ENCODE data around the gene IL18. TPM values are rescaled to one million over a fixed set of nuclear protein-coding genes. Genes with fewer than 3 reads are reported as not detected.
A peak's percentile ranks its signal among the peaks of the same experiment; 100 is the strongest.

IL18 gene
- total and polyA plus RNA-seq, 9 of the 15 experiments (the other 6 are each of a cell fraction or from before 2014, with no cell fraction given) = 4.1 to 10.0 (median 6.1) TPM

GRCh38 chr11:112097734-112098528 lies 66.0 kb downstream of the IL18 start (continued):
- TF ChIP-seq SIRT6 (IDR thresholded peaks at IDR 0.05; ENCODE audit: low read depth, low read length) = no peak
- TF ChIP-seq JUND (IDR thresholded peaks at IDR 0.05; ENCODE audit: borderline replicate concordance, low read depth, low read length) = peak; percentile 77
- peak; percentile 61; the same call in 1 of the 3 replicates for TF ChIP-seq JUND (tag; IDR thresholded peaks at IDR 0.05; ENCODE audit: borderline replicate concordance, low read depth, low read length)
- peak in 1 of 2 experiments; percentile 96; a peak in 2 of 4 replicates for TF ChIP-seq RCOR1 (IDR thresholded peaks at IDR 0.05; ENCODE audit: borderline replicate concordance in 1 of 2, low read depth in 2 of 2, low read length in 2 of 2)
- TF ChIP-seq SOX6 (IDR thresholded peaks at IDR 0.05) = peak; percentile 80
- TF ChIP-seq TRIM24 (IDR thresholded peaks at IDR 0.05) = peak in 1 of 2 experiments; percentile 54; a peak in 1 of 4 replicates
- no peak for TF ChIP-seq BRD4 (IDR thresholded peaks at IDR 0.05)
- TF ChIP-seq ZNF395 (CRISPR knock-in tag; IDR thresholded peaks at IDR 0.05) = no peak
- TF ChIP-seq, protein P1, sequence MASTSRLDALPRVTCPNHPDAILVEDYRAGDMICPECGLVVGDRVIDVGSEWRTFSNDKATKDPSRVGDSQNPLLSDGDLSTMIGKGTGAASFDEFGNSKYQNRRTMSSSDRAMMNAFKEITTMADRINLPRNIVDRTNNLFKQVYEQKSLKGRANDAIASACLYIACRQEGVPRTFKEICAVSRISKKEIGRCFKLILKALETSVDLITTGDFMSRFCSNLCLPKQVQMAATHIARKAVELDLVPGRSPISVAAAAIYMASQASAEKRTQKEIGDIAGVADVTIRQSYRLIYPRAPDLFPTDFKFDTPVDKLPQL (IDR thresholded peaks at IDR 0.05; ENCODE audit: extremely low read depth, insufficient read length) = no peak
- TF ChIP-seq NFXL1 (CRISPR knock-in tag; IDR thresholded peaks at IDR 0.05) = no peak
- peak; percentile 16; the same call in 1 of the 2 replicates for TF ChIP-seq KHSRP (IDR thresholded peaks at IDR 0.05)
- TF ChIP-seq BCOR (IDR thresholded peaks at IDR 0.05) = peak; percentile 31; the same call in 1 of the 2 replicates
- TF ChIP-seq CEBPG (CRISPR knock-in tag; IDR thresholded peaks at IDR 0.05) = no peak; the same call in 1 of the 2 replicates
- peak; percentile 76 to 86 for TF ChIP-seq CEBPG (tag; conservative IDR thresholded peaks at IDR 0.05 in 1 of 2, IDR thresholded peaks at IDR 0.05 in 1 of 2)
- TF ChIP-seq, protein P2, sequence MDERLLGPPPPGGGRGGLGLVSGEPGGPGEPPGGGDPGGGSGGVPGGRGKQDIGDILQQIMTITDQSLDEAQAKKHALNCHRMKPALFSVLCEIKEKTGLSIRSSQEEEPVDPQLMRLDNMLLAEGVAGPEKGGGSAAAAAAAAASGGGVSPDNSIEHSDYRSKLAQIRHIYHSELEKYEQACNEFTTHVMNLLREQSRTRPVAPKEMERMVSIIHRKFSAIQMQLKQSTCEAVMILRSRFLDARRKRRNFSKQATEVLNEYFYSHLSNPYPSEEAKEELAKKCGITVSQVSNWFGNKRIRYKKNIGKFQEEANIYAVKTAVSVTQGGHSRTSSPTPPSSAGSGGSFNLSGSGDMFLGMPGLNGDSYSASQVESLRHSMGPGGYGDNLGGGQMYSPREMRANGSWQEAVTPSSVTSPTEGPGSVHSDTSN (CRISPR knock-in tag; IDR thresholded peaks at IDR 0.05; ENCODE audit: low read depth) = no peak
- TF ChIP-seq, protein P2 (tag; conservative IDR thresholded peaks at IDR 0.05; ENCODE audit: low read depth) = peak; percentile 76
- 0 out of 2 replicates have a peak, but pooled peaks have one; percentile 42 for TF ChIP-seq EP400 (IDR thresholded peaks at IDR 0.05)
- no peak for TF ChIP-seq DDX20 (tag; IDR thresholded peaks at IDR 0.05; ENCODE audit: low read depth)
- peak; percentile 61; the same call in 1 of the 2 replicates for TF ChIP-seq MECOM (CRISPR knock-in tag; IDR thresholded peaks at IDR 0.05)
- peak; percentile 95 for TF ChIP-seq ZNF121 (CRISPR knock-in tag; conservative IDR thresholded peaks at IDR 0.05)
- TF ChIP-seq, protein P3, sequence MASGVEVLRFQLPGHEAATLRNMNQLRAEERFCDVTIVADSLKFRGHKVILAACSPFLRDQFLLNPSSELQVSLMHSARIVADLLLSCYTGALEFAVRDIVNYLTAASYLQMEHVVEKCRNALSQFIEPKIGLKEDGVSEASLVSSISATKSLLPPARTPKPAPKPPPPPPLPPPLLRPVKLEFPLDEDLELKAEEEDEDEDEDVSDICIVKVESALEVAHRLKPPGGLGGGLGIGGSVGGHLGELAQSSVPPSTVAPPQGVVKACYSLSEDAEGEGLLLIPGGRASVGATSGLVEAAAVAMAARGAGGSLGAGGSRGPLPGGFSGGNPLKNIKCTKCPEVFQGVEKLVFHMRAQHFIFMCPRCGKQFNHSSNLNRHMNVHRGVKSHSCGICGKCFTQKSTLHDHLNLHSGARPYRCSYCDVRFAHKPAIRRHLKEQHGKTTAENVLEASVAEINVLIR (CRISPR knock-in tag; IDR thresholded peaks at IDR 0.05) = peak; percentile 59
- TF ChIP-seq PHF21A (IDR thresholded peaks at IDR 0.05; ENCODE audit: borderline replicate concordance, low read depth) = no peak
- TF ChIP-seq SMARCE1 (IDR thresholded peaks at IDR 0.05) = peak; percentile 57; the same call in 1 of the 2 replicates
